ENCODE results near the gene LIN7A. TPM values are rescaled to one million over a fixed set of nuclear protein-coding genes. Genes with fewer than 3 reads are reported as not detected.

Gene LIN7A
- total and polyA plus RNA-seq, 4 donors = 6.0 to 20.6 (median 9.1) TPM

GRCh38 chr12:80781313-80781712 is 156.4 kb downstream of the LIN7A start:
- Histone ChIP-seq H3K27ac (ENCODE audit: low read depth in 1 of 2, low read length in 2 of 2) (no peak overlapping the region), H3K9ac (ENCODE audit: low read depth in 1 of 2, low read length in 2 of 2) (no peak overlapping the region), H3K27me3 (ENCODE audit: control insufficient read depth in 4 of 4, insufficient read depth in 4 of 4, low read length in 3 of 4) (no peaks in the 10 kb centered on the region), H3K4me1 (ENCODE audit: control insufficient read depth in 4 of 4, insufficient read depth in 4 of 4, low read length in 3 of 4) (peaks cover 0 to 5% (median 0%) of the 10 kb centered on the region in 4 donors), H3K4me3 (ENCODE audit: low read depth in 1 of 3, low read length in 3 of 3) (no peak overlapping the region), H3K9me3 (ENCODE audit: control insufficient read depth in 4 of 4, low read length in 3 of 4) (no peaks in the 10 kb centered on the region), H3K36me3 (ENCODE audit: control insufficient read depth in 4 of 4, insufficient read depth in 3 of 4, low read depth in 1 of 4, low read length in 3 of 4) (no peaks in the 10 kb centered on the region)
- WGBS = 90% methylated on average over 1 of the region's 1 CpG
- no peak for TF ChIP-seq YY1 (IDR thresholded peaks at IDR 0.05)
- no peak for TF ChIP-seq ATF3 (IDR thresholded peaks at IDR 0.05)
- no peak for TF ChIP-seq RAD21 (IDR thresholded peaks at IDR 0.05)
- no peak for TF ChIP-seq CTCF (IDR thresholded peaks at IDR 0.05; ENCODE audit: low read depth, low read length, missing input control)
- no peak for TF ChIP-seq JUND (IDR thresholded peaks at IDR 0.05)
- TF ChIP-seq NR2F2 (IDR thresholded peaks at IDR 0.05) = no peak
- TF ChIP-seq EGR1 (IDR thresholded peaks at IDR 0.05; ENCODE audit: low read depth in 2 of 2) = no peak
- no peak for TF ChIP-seq HNF4A (conservative IDR thresholded peaks at IDR 0.05)
- TF ChIP-seq HNF4G (IDR thresholded peaks at IDR 0.05) = no peak
- no peak for DNase-seq (ENCODE audit: low spot score)

GRCh38 chr12:80780746-80781145 is 157.0 kb downstream of the LIN7A start:
- Histone ChIP-seq H3K27ac (ENCODE audit: low read depth in 1 of 2, low read length in 2 of 2) (no peak overlapping the region), H3K4me1 (ENCODE audit: control insufficient read depth in 4 of 4, insufficient read depth in 4 of 4, low read length in 3 of 4) (peaks cover 0 to 5% (median 0%) of the 10 kb centered on the region in 4 donors), H3K9ac (ENCODE audit: low read depth in 1 of 2, low read length in 2 of 2) (no peak overlapping the region), H3K4me3 (ENCODE audit: low read depth in 1 of 3, low read length in 3 of 3) (no peak overlapping the region), H3K9me3 (ENCODE audit: control insufficient read depth in 4 of 4, low read length in 3 of 4) (no peaks in the 10 kb centered on the region), H3K27me3 (ENCODE audit: control insufficient read depth in 4 of 4, insufficient read depth in 4 of 4, low read length in 3 of 4) (no peaks in the 10 kb centered on the region), H3K36me3 (ENCODE audit: control insufficient read depth in 4 of 4, insufficient read depth in 3 of 4, low read depth in 1 of 4, low read length in 3 of 4) (no peaks in the 10 kb centered on the region)
- peak in 1 of 2 donors; percentile 18 for TF ChIP-seq HNF4A (conservative IDR thresholded peaks at IDR 0.05)
- TF ChIP-seq JUND (IDR thresholded peaks at IDR 0.05) = no peak
- no peak for TF ChIP-seq HNF4G (IDR thresholded peaks at IDR 0.05)
- no peak for TF ChIP-seq FOXA2 (IDR thresholded peaks at IDR 0.05)
- DNase-seq (ENCODE audit: low spot score) = no peak
- WGBS = 63% methylated on average over 2 of the region's 2 CpGs

- TF ChIP-seq HNF4A (conservative IDR thresholded peaks at IDR 0.05) (peak; percentile 68 to 87), MAX (IDR thresholded peaks at IDR 0.05) (peak; percentile 92), RXRA (IDR thresholded peaks at IDR 0.05) (peak; percentile 23 to 54), JUND (IDR thresholded peaks at IDR 0.05) (peak; percentile 44 to 67), SP1 (IDR thresholded peaks at IDR 0.05) (peak; percentile 62), CTCF (IDR thresholded peaks at IDR 0.05; ENCODE audit: low read depth, low read length, missing input control) (no peak), REST (IDR thresholded peaks at IDR 0.05) (peak; percentile 68), YY1 (IDR thresholded peaks at IDR 0.05) (peak; percentile 65), ZBTB33 (IDR thresholded peaks at IDR 0.05) (peak; percentile 58), GABPA (IDR thresholded peaks at IDR 0.05 in 1 of 2, conservative IDR thresholded peaks at IDR 0.05 in 1 of 2) (no peak), HNF4G (IDR thresholded peaks at IDR 0.05) (no peak)
- no peak overlapping the region for H3K4me3 ChIP-seq (ENCODE audit: low read depth in 1 of 3, low read length in 3 of 3)
- no peaks in the 10 kb centered on the region for H3K9me3 ChIP-seq (ENCODE audit: control insufficient read depth in 4 of 4, low read length in 3 of 4)
- WGBS = 61% methylated on average over 3 of the region's 3 CpGs
- peak overlapping the region in 1 of 2 donors; percentile 48 for H3K9ac ChIP-seq (ENCODE audit: low read depth in 1 of 2, low read length in 2 of 2)
- peak overlapping the region; percentile 29 to 36 for H3K27ac ChIP-seq (ENCODE audit: low read depth in 1 of 2, low read length in 2 of 2)
- H3K4me1 ChIP-seq (ENCODE audit: control insufficient read depth in 4 of 4, insufficient read depth in 4 of 4, low read length in 3 of 4) = peaks cover 0 to 5% (median 0%) of the 10 kb centered on the region in 4 donors
- peak; percentile 53 for DNase-seq (ENCODE audit: low spot score)
- no peaks in the 10 kb centered on the region for H3K36me3 ChIP-seq (ENCODE audit: control insufficient read depth in 4 of 4, insufficient read depth in 3 of 4, low read depth in 1 of 4, low read length in 3 of 4)
- H3K27me3 ChIP-seq (ENCODE audit: control insufficient read depth in 4 of 4, insufficient read depth in 4 of 4, low read length in 3 of 4) = no peaks in the 10 kb centered on the region
These were observed 159.7 kb downstream of the LIN7A start for GRCh38 chr12:80778005-80778541.
